Kidney epithelial cell (primary cell): ENCODE data around the gene SEMA3C. TPM values are rescaled to one million over a fixed set of nuclear protein-coding genes. Genes with fewer than 3 reads are reported as not detected.

Source experiments
- DNase-seq: peaks from one replicate; pipeline ENCODE4 v3.0.0-alpha.2; 2010; ENCODE audit warnings: low read depth
- H3K27me3 ChIP-seq: 2 replicates; pipeline ENCODE4 v1.6.0; 2011; ENCODE audit warnings: low read length; ENCODE audit not compliant: control insufficient read depth, insufficient read depth
- H3K36me3 ChIP-seq: 2 replicates; pipeline ENCODE4 v1.5.1; 2011; ENCODE audit warnings: low read length; ENCODE audit not compliant: control insufficient read depth, insufficient read depth
- H3K4me3 ChIP-seq: 2 replicates; pipeline ENCODE4 v1.5.1; 2011; ENCODE audit warnings: low read depth, mild to moderate bottlenecking, control low read depth, low read length
- total RNA-seq: library from RNA; depleted of rRNA; stranded (reverse); fragments of >200 nt; gene quantifications from 2 replicates; pipeline ENCODE4 v1.2.3, GENCODE V29; 2015
- TF ChIP-seq, protein P1 (sequence below): IDR thresholded peaks from 2 replicates; pipeline ENCODE4 v1.5.1; 2011; ENCODE audit warnings: mild to moderate bottlenecking, moderate library complexity, low read length, control low read depth, inconsistent platforms; ENCODE audit not compliant: insufficient read depth, poor library complexity, severe bottlenecking

SEMA3C gene
- total RNA-seq, 1 donor from 2014 or later = 113 TPM

DNA sequence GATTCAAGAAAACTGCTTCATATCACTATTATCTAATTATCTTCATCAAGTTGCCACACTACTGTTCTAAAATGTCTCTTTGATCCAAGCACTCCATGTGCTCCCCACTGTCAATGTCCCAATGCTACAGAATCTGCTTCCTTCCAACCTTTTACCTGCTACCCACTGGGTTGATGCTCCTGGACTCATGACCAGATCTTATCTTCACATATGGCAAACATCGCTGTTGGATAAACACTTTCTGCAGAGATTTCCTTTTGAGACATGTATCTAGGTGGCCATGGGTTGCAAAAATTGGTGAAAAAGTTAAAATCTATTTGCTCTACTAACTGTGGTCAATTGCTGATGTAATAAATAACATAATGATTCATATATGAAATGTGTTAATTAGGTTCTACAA is 24.5 kb upstream of the SEMA3C start:
- H3K36me3 ChIP-seq = no peaks in the 10 kb centered on the region
- H3K27me3 ChIP-seq = no peaks in the 10 kb centered on the region
- TF ChIP-seq, protein P1, sequence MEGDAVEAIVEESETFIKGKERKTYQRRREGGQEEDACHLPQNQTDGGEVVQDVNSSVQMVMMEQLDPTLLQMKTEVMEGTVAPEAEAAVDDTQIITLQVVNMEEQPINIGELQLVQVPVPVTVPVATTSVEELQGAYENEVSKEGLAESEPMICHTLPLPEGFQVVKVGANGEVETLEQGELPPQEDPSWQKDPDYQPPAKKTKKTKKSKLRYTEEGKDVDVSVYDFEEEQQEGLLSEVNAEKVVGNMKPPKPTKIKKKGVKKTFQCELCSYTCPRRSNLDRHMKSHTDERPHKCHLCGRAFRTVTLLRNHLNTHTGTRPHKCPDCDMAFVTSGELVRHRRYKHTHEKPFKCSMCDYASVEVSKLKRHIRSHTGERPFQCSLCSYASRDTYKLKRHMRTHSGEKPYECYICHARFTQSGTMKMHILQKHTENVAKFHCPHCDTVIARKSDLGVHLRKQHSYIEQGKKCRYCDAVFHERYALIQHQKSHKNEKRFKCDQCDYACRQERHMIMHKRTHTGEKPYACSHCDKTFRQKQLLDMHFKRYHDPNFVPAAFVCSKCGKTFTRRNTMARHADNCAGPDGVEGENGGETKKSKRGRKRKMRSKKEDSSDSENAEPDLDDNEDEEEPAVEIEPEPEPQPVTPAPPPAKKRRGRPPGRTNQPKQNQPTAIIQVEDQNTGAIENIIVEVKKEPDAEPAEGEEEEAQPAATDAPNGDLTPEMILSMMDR = no peak
- no peak for DNase-seq
- no peak overlapping the region for H3K4me3 ChIP-seq

DNA sequence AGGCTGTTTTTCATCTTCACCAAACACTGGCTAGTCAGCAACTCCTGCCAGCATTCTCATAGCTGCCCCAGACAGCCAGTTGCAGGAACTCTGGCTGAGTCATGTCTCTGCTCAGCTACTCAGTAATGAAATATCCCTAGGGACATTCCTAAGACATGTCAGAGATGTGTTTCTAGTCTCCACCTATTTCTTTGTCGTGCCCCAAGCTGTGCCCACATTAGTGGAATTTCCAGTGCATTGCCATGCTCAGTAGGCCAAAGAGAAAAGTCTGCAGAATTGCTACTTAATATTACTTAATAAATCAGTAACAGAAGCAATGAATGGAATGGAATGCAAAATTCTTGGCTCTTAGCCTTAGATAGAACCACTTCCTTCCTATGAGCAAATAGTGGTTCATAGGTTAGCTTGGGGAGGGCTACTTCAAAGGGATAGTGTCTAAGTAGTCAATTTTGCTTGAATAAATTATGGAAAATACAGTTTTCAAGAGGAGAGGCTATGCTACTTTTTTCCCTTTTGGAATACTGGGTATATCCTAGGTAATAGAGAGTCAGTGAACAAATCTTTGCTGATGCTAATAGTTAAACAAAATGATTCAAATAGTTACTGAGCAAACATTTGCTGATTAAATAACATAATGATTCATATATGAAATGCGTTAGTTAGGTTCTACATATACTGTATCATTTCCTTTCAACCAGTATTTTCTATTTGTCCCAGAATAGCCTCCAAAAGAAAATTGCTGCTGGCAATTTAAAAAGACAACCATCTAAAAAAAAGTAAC is 23.6 kb upstream of the SEMA3C start:
- TF ChIP-seq, protein P1 = no peak
- H3K27me3 ChIP-seq = no peaks in the 10 kb centered on the region
- no peaks in the 10 kb centered on the region for H3K36me3 ChIP-seq
- H3K4me3 ChIP-seq = no peak overlapping the region
- DNase-seq = peak; percentile 100

DNA sequence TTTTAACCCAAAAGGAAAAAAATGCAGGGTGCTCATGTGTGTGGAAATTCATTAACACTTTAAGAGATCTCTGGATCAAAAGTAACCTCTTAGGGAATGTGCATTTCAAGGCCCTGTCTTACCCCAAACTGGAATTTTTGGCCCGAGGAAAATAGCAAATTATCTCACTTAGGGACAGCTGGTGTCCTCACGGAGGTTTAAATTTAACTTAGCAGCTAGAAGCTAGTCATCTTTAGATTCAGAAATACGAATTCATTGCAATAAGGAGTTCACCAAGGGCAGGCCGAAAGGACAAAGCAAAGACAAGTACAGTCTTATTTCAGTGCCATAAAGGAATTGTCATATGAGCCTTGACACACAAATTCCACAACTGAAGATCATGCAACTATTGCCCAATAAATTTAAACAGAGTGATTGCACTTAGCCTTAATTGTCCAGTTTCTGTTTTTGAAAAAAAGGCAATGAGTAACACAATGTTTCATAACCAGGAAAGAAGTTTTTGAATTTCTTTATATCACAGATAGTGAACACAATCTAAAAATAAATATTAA is 22.4 kb upstream of the SEMA3C start:
- TF ChIP-seq, protein P1 = no peak
- peak; percentile 48 for DNase-seq

DNA sequence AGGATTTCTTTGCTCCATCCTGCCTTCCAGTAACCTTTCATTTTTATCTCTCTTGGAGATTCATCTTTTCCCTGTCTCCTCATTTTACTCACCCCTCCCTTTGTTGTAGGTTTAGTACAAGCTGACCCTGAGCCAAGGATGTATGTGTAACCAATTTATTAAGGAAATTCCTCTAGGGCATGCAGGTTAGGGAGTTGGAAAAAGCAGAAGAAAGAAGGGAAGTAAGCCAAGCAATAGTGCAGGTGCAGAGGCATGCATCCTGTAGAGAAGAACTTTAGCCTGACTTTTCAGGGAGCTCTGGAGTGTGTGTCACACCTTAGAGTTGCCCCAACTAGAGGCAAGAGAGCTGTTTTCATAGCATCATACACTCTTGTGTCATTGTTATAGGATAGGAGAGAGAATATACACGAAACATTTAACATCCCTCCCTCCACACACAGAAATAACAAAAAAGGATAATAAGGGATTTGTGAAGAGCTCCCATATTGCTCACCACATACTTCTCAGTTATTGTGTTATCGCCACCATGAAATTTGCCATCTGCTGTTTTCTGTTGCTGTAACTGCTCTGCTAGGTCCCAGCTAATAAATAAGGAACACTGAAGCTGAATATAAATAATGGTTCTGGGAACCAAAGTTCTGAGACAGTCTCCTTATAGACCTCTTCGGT is 21.8 kb upstream of the SEMA3C start:
- H3K27me3 ChIP-seq = no peaks in the 10 kb centered on the region
- TF ChIP-seq, protein P1 = no peak
- no peak overlapping the region for H3K4me3 ChIP-seq
- no peak for DNase-seq
- no peaks in the 10 kb centered on the region for H3K36me3 ChIP-seq

More for the DNA sequence above, 22.4 kb upstream of the SEMA3C start:
- no peak overlapping the region for H3K4me3 ChIP-seq
- H3K36me3 ChIP-seq = no peaks in the 10 kb centered on the region
- H3K27me3 ChIP-seq = no peaks in the 10 kb centered on the region

DNA sequence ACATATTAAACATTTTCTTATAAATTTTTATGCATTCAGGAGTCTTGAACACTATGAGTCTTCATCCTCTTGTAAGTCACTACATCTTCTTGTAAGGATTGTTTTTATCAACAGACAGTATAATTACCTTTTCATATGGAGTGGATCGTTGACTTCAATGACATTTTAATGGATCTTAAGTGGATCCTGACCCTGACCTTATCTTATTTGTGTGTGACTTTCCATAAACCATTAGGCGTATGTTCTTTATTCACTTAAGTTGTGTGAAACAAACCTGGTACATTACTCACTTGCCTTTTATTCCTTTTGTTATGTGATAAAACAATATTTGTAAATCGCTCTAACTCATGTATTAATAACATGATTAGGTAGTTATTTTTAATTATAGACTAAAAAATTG is 18.5 kb upstream of the SEMA3C start:
- Histone ChIP-seq H3K27me3 (no peaks in the 10 kb centered on the region), H3K36me3 (no peaks in the 10 kb centered on the region), H3K4me3 (no peak overlapping the region)
- TF ChIP-seq, protein P1 = no peak
- no peak for DNase-seq
